Tibial artery (tissue), 4 donors: ENCODE results near the gene DYNLL2.

Experiments used
- DNase-seq, 2 donors: peaks; one replicate each; pipeline ENCODE4 v3.0.0-alpha.2; 2019
- H3K27ac ChIP-seq, 2 donors: fragments of 200-600 bp; sonication (generic) in 1 of 2; 1 replicate in 1 of 2; 2 replicates in 1 of 2; pipeline ENCODE4 v1.5.1; 2018 to 2019; ENCODE audit warnings: mild to moderate bottlenecking in 1 of 2
- H3K27me3 ChIP-seq, 2 donors: fragments of 200-600 bp; sonication (generic) in 1 of 2; one replicate each; pipeline versions ENCODE4 v1.5.1 to v1.6.0; 2016 to 2019
- H3K36me3 ChIP-seq, 3 donors: fragments of 200-600 bp; sonication (generic) in 2 of 3; one replicate each; pipeline ENCODE4 v1.5.1; 2016 to 2019; ENCODE audit warnings: mild to moderate bottlenecking in 2 of 3
- H3K4me1 ChIP-seq, 4 donors: fragments of 200-600 bp; sonication (generic) in 2 of 4; 1 replicate in 3 of 4; 2 replicates in 1 of 4; pipeline ENCODE4 v1.5.1; 2016 to 2019
- H3K4me3 ChIP-seq, 2 donors: fragments of 200-600 bp; sonication (generic) in 1 of 2; 1 replicate in 1 of 2; 2 replicates in 1 of 2; pipeline ENCODE4 v1.5.1; 2018 to 2019; ENCODE audit warnings: mild to moderate bottlenecking in 2 of 2
- H3K9me3 ChIP-seq, 3 donors: fragments of 200-600 bp; sonication (generic) in 1 of 3; one replicate each; pipeline ENCODE4 v1.5.1; 2016 to 2019
- CTCF ChIP-seq, 2 experiments: fragments of 200-600 bp in 1 of 2; fragments of 450-650 bp in 1 of 2; IDR thresholded peaks; one replicate each; pipeline ENCODE4 v1.5.1; 2017 to 2019; ENCODE audit warnings: antibody characterized with exemption in 2 of 2, mild to moderate bottlenecking in 1 of 2, moderate library complexity in 1 of 2
- intact Hi-C: fragments of 100-400 bp; cut with DNase I; formaldehyde crosslinking; loops from one replicate; pipeline ENCODE4 v1.15.0; 2023; ENCODE audit warnings: low total_unique reads

Gene DYNLL2

GRCh38 chr17:58084317-58084981, 1.2 kb downstream of the DYNLL2 start:
- TF ChIP-seq CTCF (IDR thresholded peaks at IDR 0.05): no peak
- Histone ChIP-seq H3K27me3 (no peaks in the 10 kb centered on the region), H3K4me1 (peaks cover 0 to 55% (median 32%) of the 10 kb centered on the region in 4 donors), H3K4me3 (peak overlapping the region; percentile 83 to 96), H3K27ac (peak overlapping the region; percentile 92 to 96), H3K36me3 (peaks cover 18 to 28% (median 26%) of the 10 kb centered on the region in 3 donors), H3K9me3 (no peaks in the 10 kb centered on the region)
- peak; percentile 49 to 78 for DNase-seq
- intact Hi-C loops: loop anchor here (2.0 to 10.0 kb wide), 4 partner anchors 78 to 1023 kb away; partner anchors contain the start of genes MRPS23, MTMR4, SRSF1 and TRIM37

GRCh38 chr17:58085039-58085715, 2.0 kb downstream of the DYNLL2 start:
- DNase-seq: no peak
- no peak for TF ChIP-seq CTCF (IDR thresholded peaks at IDR 0.05)
- H3K36me3 ChIP-seq: peaks cover 24 to 35% (median 33%) of the 10 kb centered on the region in 3 donors
- peak overlapping the region; percentile 83 to 96 for H3K4me3 ChIP-seq
- no peaks in the 10 kb centered on the region for H3K27me3 ChIP-seq
- intact Hi-C loops: loop anchor here (2.0 to 10.0 kb wide), 3 partner anchors 78 to 430 kb away; partner anchors contain the start of genes MRPS23, MTMR4 and SRSF1
- peaks cover 0 to 62% (median 32%) of the 10 kb centered on the region in 4 donors for H3K4me1 ChIP-seq
- H3K9me3 ChIP-seq: no peaks in the 10 kb centered on the region
- peak overlapping the region; percentile 20 to 96 for H3K27ac ChIP-seq

GRCh38 chr17:58086953-58087352, 3.7 kb downstream of the DYNLL2 start:
- H3K4me1 ChIP-seq: peaks cover 0 to 65% (median 32%) of the 10 kb centered on the region in 4 donors
- no peak overlapping the region for H3K27ac ChIP-seq
- H3K9me3 ChIP-seq: no peaks in the 10 kb centered on the region
- DNase-seq: no peak
- intact Hi-C loops: loop anchor here (10.0 kb wide), 2 partner anchors 232 to 428 kb away; partner anchors contain the start of genes MRPS23 and MTMR4
- TF ChIP-seq CTCF (IDR thresholded peaks at IDR 0.05): no peak
- no peak overlapping the region for H3K4me3 ChIP-seq
- no peaks in the 10 kb centered on the region for H3K27me3 ChIP-seq
- H3K36me3 ChIP-seq: peaks cover 40 to 53% (median 51%) of the 10 kb centered on the region in 3 donors

GRCh38 chr17:58088624-58089023, 5.4 kb downstream of the DYNLL2 start:
- H3K9me3 ChIP-seq: no peaks in the 10 kb centered on the region
- intact Hi-C loops: loop anchor here (10.0 kb wide), 2 partner anchors 234 to 426 kb away; partner anchors contain the start of genes MRPS23 and MTMR4
- H3K4me3 ChIP-seq: no peak overlapping the region
- DNase-seq: no peak
- H3K4me1 ChIP-seq: peaks cover 0 to 58% (median 30%) of the 10 kb centered on the region in 4 donors
- peaks cover 55 to 69% (median 65%) of the 10 kb centered on the region in 3 donors for H3K36me3 ChIP-seq
- TF ChIP-seq CTCF (IDR thresholded peaks at IDR 0.05): no peak
- H3K27me3 ChIP-seq: no peaks in the 10 kb centered on the region
- no peak overlapping the region for H3K27ac ChIP-seq

GRCh38 chr17:58089111-58089510, 5.9 kb downstream of the DYNLL2 start:
- no peak for DNase-seq
- Histone ChIP-seq H3K9me3 (no peaks in the 10 kb centered on the region), H3K4me3 (no peak overlapping the region), H3K27ac (no peak overlapping the region), H3K4me1 (peaks cover 0 to 58% (median 30%) of the 10 kb centered on the region in 4 donors), H3K27me3 (no peaks in the 10 kb centered on the region), H3K36me3 (peaks cover 55 to 74% (median 69%) of the 10 kb centered on the region in 3 donors)
- TF ChIP-seq CTCF (IDR thresholded peaks at IDR 0.05): no peak
- intact Hi-C loops: loop anchor here (10.0 kb wide), 2 partner anchors 234 to 426 kb away; partner anchors contain the start of genes MRPS23 and MTMR4
